ENCODE data around the gene SOWAHA. TPM values are rescaled to one million over a fixed set of nuclear protein-coding genes. Genes with fewer than 3 reads are reported as not detected.

Gene SOWAHA
- total RNA-seq, 1 experiment from 2014 or later: not detected

DNA sequence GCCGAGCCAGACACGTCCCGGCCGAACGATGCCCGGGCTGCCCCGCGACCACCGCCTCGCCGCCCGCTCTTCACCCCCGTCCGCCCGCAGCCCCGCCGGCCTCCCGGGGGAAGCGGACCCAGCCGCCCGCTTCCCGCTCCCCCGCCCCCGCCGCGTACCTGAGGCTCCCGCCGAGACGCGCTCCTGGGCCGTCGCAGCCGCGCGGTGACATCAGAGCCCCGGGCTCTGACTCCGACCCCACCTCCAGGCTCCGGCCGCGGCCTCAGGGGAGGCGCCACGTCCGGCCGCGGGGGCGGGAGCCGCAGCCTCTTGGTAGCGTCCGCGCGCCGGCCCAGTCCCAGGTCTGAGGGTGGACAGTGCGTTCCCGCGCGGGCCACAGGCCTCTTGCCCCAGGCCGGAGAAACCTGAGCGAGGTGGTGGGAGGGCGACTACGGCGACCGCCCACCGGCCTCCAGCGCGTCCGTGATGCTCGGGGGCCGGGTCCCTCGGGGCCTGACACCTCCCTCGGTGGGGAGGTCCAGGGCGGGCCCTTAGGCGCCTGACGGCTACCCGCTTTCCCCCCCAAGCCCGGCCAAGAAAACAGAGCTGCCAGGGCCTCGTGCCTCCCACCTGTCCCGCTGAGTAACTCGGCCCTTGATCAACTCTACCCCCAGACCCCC, 17.5 kb downstream of the SOWAHA start, which contains the start of gene SHROOM1:
SHROOM1 (minus strand) TSS at position 212 of the 659 bp plus-strand sequence. CDS start 4,507 bp downstream, outside the sequence.
- BruUV-seq (replicated peaks): no TSS peak

DNA sequence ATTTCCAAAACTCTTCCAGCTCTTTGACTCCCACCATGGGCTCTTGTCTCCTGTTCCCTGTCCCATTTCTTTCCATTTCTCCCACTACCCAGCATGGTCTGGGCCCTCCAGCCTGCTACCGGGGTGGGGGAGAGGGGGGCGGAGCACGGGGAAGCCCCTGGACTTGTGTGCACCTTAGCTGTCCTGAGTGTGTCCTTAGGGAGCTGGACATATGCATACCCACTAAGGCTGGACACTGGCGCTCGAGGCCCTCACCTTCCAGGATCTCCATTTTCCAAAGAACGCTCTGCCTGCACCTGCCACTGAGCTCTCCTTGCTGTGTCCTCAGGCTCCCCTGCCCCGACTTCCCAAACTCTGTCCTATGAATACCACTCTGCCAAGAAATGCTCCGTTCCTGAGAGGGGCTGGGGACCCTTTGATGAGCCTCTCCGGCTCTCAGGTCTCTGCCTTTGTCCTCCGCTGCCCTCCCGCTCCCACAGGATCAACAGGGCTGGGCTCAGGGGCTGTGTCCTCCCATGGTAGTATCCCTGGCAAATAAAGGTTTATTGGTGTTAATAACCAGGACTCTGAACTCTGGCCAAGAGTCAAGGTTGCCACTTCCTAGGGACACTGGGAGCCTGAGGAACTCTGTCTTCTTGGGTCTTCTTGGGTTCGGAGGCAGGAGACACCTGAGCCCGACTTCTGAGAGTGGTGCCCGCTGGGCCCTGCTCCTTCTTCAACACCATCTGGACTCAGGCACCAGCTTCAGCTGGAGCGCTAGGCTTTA, 18.2 kb downstream of the SOWAHA start:
- intact Hi-C loops (cut with micrococcal nuclease; ENCODE audit: unreplicated experiment) (loop anchor here (2.0 kb wide), 1 partner anchor 52 kb away; no protein-coding TSS in a partner anchor), in situ Hi-C loops (cut with HindIII; ENCODE audit: low pct_unique_long_range_greater_than_20kb, low sequenced_read_pairs) (no loop called here)
- Histone ChIP-seq H3K9me3 (ENCODE audit: control insufficient read depth, insufficient read depth, low read depth, low read length) (no peaks in the 10 kb centered on the region), H3K36me3 (ENCODE audit: control insufficient read depth, insufficient read depth, low read length) (no peaks in the 10 kb centered on the region), H3K4me1 (ENCODE audit: control insufficient read depth, insufficient read depth, low read length) (peaks cover 6% of the 10 kb centered on the region; the same call in 1 of the 2 replicates), H3K27me3 (ENCODE audit: control insufficient read depth, insufficient read depth, low read length) (no peaks in the 10 kb centered on the region), H3K4me3 (ENCODE audit: low read depth in 2 of 2, low read length in 2 of 2) (peak overlapping the region; percentile 56 to 60), H3K27ac (ENCODE audit: low read length) (peak overlapping the region; percentile 55)
- no peak for DNase-seq (ENCODE audit: low read depth, low spot score)
- CTCF ChIA-PET: interaction anchor here (0.7 kb wide), 2 partner anchors 11 to 28 kb away, joined by 5 to 9 read pairs; no protein-coding TSS in a partner anchor
- TF ChIP-seq SIN3A (IDR thresholded peaks at IDR 0.05; ENCODE audit: borderline replicate concordance, insufficient read depth, low read depth, low read length) (no peak), POLR2AphosphoS5 (IDR thresholded peaks at IDR 0.05; ENCODE audit: low read depth, low read length) (no peak), TCF7L2 (IDR thresholded peaks at IDR 0.05; ENCODE audit: low read depth, low read length) (no peak)
- TF ChIP-seq, protein P1, sequence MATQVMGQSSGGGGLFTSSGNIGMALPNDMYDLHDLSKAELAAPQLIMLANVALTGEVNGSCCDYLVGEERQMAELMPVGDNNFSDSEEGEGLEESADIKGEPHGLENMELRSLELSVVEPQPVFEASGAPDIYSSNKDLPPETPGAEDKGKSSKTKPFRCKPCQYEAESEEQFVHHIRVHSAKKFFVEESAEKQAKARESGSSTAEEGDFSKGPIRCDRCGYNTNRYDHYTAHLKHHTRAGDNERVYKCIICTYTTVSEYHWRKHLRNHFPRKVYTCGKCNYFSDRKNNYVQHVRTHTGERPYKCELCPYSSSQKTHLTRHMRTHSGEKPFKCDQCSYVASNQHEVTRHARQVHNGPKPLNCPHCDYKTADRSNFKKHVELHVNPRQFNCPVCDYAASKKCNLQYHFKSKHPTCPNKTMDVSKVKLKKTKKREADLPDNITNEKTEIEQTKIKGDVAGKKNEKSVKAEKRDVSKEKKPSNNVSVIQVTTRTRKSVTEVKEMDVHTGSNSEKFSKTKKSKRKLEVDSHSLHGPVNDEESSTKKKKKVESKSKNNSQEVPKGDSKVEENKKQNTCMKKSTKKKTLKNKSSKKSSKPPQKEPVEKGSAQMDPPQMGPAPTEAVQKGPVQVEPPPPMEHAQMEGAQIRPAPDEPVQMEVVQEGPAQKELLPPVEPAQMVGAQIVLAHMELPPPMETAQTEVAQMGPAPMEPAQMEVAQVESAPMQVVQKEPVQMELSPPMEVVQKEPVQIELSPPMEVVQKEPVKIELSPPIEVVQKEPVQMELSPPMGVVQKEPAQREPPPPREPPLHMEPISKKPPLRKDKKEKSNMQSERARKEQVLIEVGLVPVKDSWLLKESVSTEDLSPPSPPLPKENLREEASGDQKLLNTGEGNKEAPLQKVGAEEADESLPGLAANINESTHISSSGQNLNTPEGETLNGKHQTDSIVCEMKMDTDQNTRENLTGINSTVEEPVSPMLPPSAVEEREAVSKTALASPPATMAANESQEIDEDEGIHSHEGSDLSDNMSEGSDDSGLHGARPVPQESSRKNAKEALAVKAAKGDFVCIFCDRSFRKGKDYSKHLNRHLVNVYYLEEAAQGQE (IDR thresholded peaks at IDR 0.05; ENCODE audit: insufficient read depth in 1 of 2, low read depth in 2 of 2, low read length in 1 of 2): no peak
- TF ChIP-seq, protein P2, sequence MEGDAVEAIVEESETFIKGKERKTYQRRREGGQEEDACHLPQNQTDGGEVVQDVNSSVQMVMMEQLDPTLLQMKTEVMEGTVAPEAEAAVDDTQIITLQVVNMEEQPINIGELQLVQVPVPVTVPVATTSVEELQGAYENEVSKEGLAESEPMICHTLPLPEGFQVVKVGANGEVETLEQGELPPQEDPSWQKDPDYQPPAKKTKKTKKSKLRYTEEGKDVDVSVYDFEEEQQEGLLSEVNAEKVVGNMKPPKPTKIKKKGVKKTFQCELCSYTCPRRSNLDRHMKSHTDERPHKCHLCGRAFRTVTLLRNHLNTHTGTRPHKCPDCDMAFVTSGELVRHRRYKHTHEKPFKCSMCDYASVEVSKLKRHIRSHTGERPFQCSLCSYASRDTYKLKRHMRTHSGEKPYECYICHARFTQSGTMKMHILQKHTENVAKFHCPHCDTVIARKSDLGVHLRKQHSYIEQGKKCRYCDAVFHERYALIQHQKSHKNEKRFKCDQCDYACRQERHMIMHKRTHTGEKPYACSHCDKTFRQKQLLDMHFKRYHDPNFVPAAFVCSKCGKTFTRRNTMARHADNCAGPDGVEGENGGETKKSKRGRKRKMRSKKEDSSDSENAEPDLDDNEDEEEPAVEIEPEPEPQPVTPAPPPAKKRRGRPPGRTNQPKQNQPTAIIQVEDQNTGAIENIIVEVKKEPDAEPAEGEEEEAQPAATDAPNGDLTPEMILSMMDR (IDR thresholded peaks at IDR 0.05): no peak
- ATAC-seq: no peak
- POLR2A ChIA-PET: no interaction called here
- BruUV-seq (replicated peaks): no TSS peak

More for the DNA sequence above, 17.5 kb downstream of the SOWAHA start, which contains the start of gene SHROOM1:
- intact Hi-C loops (cut with micrococcal nuclease; ENCODE audit: unreplicated experiment) (loop anchor here (2.0 kb wide), 1 partner anchor 52 kb away; no protein-coding TSS in a partner anchor), in situ Hi-C loops (cut with HindIII; ENCODE audit: low pct_unique_long_range_greater_than_20kb, low sequenced_read_pairs) (no loop called here)
- CTCF ChIA-PET: interaction anchor here (0.7 to 1.6 kb wide), 3 partner anchors 10 to 53 kb away, joined by 5 to 9 read pairs (median 8); no protein-coding TSS in a partner anchor
- DNase-seq (ENCODE audit: low read depth, low spot score): no peak
- Histone ChIP-seq H3K4me3 (ENCODE audit: low read depth in 2 of 2, low read length in 2 of 2) (peak within 1 kb of the TSS; percentile 56 to 60), H3K27me3 (ENCODE audit: control insufficient read depth, insufficient read depth, low read length) (no peaks in the 10 kb centered on the region), H3K36me3 (ENCODE audit: control insufficient read depth, insufficient read depth, low read length) (no peaks in the 10 kb centered on the region), H3K27ac (ENCODE audit: low read length) (peak within 1 kb of the TSS; percentile 55), H3K4me1 (ENCODE audit: control insufficient read depth, insufficient read depth, low read length) (peaks cover 6% of the 10 kb centered on the region; the same call in 1 of the 2 replicates), H3K9me3 (ENCODE audit: control insufficient read depth, insufficient read depth, low read depth, low read length) (no peaks in the 10 kb centered on the region)
- TF ChIP-seq, protein P1 (IDR thresholded peaks at IDR 0.05; ENCODE audit: insufficient read depth in 1 of 2, low read depth in 2 of 2, low read length in 1 of 2): no peak
- TF ChIP-seq SIN3A (IDR thresholded peaks at IDR 0.05; ENCODE audit: borderline replicate concordance, insufficient read depth, low read depth, low read length) (0 out of 2 replicates have a peak, but pooled peaks have one; percentile 41), TCF7L2 (IDR thresholded peaks at IDR 0.05; ENCODE audit: low read depth, low read length) (peak; percentile 51; the same call in 1 of the 2 replicates), POLR2AphosphoS5 (IDR thresholded peaks at IDR 0.05; ENCODE audit: low read depth, low read length) (no peak; the same call in 1 of the 2 replicates)
- TF ChIP-seq, protein P2 (IDR thresholded peaks at IDR 0.05): no peak
- POLR2A ChIA-PET: no interaction called here
- ATAC-seq: peak; percentile 90

All from Panc1 (cell line).